DOHH2 (cell line): ENCODE results near the gene MAGI3.

Experiments
- H3F3A ChIP-seq: fragments of 200-600 bp; sonication (generic), shearing (Covaris generic); 2 replicates; pipeline ENCODE4 v1.6.0; 2016; ENCODE audit warnings: antibody characterized with exemption, mild to moderate bottlenecking; ENCODE audit not compliant: control insufficient read depth, insufficient read depth
- H3K27ac ChIP-seq: fragments of 200-600 bp; sonication (generic); 2 replicates; pipeline ENCODE4 v1.5.1; 2014; ENCODE audit warnings: low read depth, mild to moderate bottlenecking, low read length, moderate library complexity
- H3K27me3 ChIP-seq: fragments of 200-600 bp; sonication (generic); 2 replicates; pipeline ENCODE4 v1.6.1; 2014; ENCODE audit warnings: mild to moderate bottlenecking, low read length, mixed read lengths; ENCODE audit not compliant: control insufficient read depth
- H3K36me3 ChIP-seq: fragments of 200-600 bp; sonication (generic); 2 replicates; pipeline ENCODE4 v1.6.1; 2014; ENCODE audit warnings: mild to moderate bottlenecking, low read length, moderate library complexity, mixed read lengths; ENCODE audit not compliant: control insufficient read depth
- H3K4me1 ChIP-seq: fragments of 200-600 bp; sonication (generic); 2 replicates; pipeline ENCODE4 v1.6.1; 2014; ENCODE audit warnings: mild to moderate bottlenecking, low read length, mixed read lengths; ENCODE audit not compliant: control insufficient read depth
- H3K4me2 ChIP-seq: fragments of 200-600 bp; sonication (generic); 2 replicates; pipeline ENCODE4 v1.6.0; 2014; ENCODE audit warnings: mild to moderate bottlenecking, low read length, moderate library complexity
- H3K4me3 ChIP-seq: fragments of 200-600 bp; sonication (generic); 2 replicates; pipeline ENCODE4 v1.5.1; 2014; ENCODE audit warnings: mild to moderate bottlenecking, low read length, mixed read lengths
- H3K79me2 ChIP-seq: fragments of 200-600 bp; sonication (generic); 2 replicates; pipeline ENCODE4 v1.6.1; 2014; ENCODE audit warnings: mild to moderate bottlenecking, low read length, mixed read lengths; ENCODE audit not compliant: control insufficient read depth
- H3K9me2 ChIP-seq: fragments of 200-600 bp; sonication (generic); replicated peaks from 2 replicates; pipeline ENCODE4 v1.6.1; 2014; ENCODE audit warnings: mild to moderate bottlenecking, low read length, mixed read lengths; ENCODE audit not compliant: control insufficient read depth
- H3K9me3 ChIP-seq: fragments of 200-600 bp; sonication (generic); 2 replicates; pipeline ENCODE4 v1.6.1; 2014; ENCODE audit warnings: antibody characterized with exemption, low read length, mixed read lengths; ENCODE audit not compliant: control insufficient read depth, insufficient read depth
- H4K20me1 ChIP-seq: fragments of 200-600 bp; sonication (generic); 2 replicates; pipeline ENCODE4 v1.6.0; 2014; ENCODE audit warnings: low read depth, mild to moderate bottlenecking, antibody characterized with exemption, low read length, moderate library complexity; ENCODE audit not compliant: control insufficient read depth, insufficient read depth
- EZH2phosphoT487 ChIP-seq: fragments of 200-600 bp; sonication (generic); IDR thresholded peaks from 2 replicates; pipeline ENCODE4 v1.6.1; 2017; ENCODE audit warnings: borderline replicate concordance, mild to moderate bottlenecking, antibody characterized with exemption, low read length, moderate library complexity, mixed read lengths
- TF ChIP-seq, protein P1 (sequence below): fragments of 200-600 bp; sonication (generic); IDR thresholded peaks from one replicate; pipeline ENCODE4 v1.5.1; 2014; ENCODE audit warnings: antibody characterized with exemption, mild to moderate bottlenecking, low read depth, low read length; ENCODE audit not compliant: poor library complexity, severe bottlenecking

MAGI3 gene

DNA sequence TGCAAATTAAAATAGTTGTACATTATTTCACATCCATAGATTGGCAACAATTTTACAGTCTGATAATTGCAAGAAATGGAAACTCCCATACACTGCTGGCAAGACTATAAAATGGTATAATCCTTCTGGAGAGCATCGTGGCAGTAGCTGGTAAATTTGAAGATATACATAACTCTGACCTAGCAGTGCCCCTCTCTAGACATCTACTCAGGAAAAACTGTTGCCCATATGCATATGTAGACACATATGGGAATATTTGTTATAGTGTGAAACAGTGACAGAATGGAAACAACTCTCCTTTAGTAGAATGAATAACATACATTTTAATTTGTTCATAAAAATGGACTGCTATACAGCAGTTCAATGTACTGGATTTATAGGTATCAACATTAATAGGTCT, 191.8 kb downstream of the MAGI3 start:
- Histone ChIP-seq H3K36me3 (no peaks in the 10 kb centered on the region), H3K4me3 (no peak overlapping the region), H3K9me2 (no peaks in the 10 kb centered on the region), H4K20me1 (no peaks in the 10 kb centered on the region), H3F3A (no peaks in the 10 kb centered on the region), H3K27me3 (no peaks in the 10 kb centered on the region), H3K4me2 (no peak overlapping the region), H3K79me2 (no peaks in the 10 kb centered on the region), H3K27ac (no peak overlapping the region), H3K4me1 (no peaks in the 10 kb centered on the region), H3K9me3 (no peaks in the 10 kb centered on the region)
- TF ChIP-seq, protein P1, sequence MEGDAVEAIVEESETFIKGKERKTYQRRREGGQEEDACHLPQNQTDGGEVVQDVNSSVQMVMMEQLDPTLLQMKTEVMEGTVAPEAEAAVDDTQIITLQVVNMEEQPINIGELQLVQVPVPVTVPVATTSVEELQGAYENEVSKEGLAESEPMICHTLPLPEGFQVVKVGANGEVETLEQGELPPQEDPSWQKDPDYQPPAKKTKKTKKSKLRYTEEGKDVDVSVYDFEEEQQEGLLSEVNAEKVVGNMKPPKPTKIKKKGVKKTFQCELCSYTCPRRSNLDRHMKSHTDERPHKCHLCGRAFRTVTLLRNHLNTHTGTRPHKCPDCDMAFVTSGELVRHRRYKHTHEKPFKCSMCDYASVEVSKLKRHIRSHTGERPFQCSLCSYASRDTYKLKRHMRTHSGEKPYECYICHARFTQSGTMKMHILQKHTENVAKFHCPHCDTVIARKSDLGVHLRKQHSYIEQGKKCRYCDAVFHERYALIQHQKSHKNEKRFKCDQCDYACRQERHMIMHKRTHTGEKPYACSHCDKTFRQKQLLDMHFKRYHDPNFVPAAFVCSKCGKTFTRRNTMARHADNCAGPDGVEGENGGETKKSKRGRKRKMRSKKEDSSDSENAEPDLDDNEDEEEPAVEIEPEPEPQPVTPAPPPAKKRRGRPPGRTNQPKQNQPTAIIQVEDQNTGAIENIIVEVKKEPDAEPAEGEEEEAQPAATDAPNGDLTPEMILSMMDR, result no peak
- no peak for TF ChIP-seq EZH2phosphoT487

DNA sequence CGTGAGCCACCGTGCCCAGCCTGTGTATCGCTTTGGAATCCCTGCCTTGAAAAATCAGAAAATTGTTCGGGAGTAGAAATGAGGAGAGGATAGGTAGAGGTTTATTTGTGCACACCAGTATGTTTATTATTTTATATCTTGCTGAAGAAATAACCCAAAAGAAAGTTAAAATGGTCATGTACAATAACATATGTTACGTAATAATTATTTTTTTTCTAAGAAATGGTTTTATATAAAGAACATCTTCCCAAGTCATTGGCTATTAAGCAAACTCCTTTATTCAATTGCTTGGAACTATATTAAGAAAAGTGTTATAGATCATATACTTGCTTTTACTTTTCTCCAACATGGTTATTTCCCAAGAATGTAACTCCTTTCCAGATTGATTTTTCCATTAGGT, 197.2 kb downstream of the MAGI3 start:
- Histone ChIP-seq H3K4me2 (no peak overlapping the region), H3K27me3 (no peaks in the 10 kb centered on the region), H3K9me3 (no peaks in the 10 kb centered on the region), H3K4me3 (no peak overlapping the region), H3K27ac (no peak overlapping the region), H3K9me2 (no peaks in the 10 kb centered on the region), H3K36me3 (no peaks in the 10 kb centered on the region), H3K4me1 (no peaks in the 10 kb centered on the region), H3K79me2 (no peaks in the 10 kb centered on the region), H4K20me1 (no peaks in the 10 kb centered on the region), H3F3A (no peaks in the 10 kb centered on the region)
- TF ChIP-seq EZH2phosphoT487, result no peak
- TF ChIP-seq, protein P1, result no peak

DNA sequence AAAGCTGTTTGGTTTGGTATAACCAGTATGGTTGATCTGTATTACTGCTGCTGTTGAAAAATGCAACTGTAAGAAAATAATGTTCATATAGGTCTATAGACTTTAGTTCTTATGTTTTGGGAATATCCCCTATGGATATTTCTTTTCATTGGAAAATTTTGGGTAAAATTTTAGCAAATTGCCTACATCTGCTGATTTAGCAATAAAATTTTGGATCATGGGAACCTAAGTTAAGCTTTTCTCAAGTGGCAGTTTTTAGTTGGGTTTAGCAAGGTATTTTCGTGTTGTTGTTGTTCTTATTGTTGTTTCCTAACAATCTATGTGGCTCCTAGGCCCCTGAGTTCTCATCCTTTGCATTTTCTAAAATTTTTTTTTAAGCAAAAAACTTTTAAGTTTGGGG, 201.9 kb downstream of the MAGI3 start:
- no peak overlapping the region for H3K27ac ChIP-seq
- no peak for TF ChIP-seq EZH2phosphoT487
- TF ChIP-seq, protein P1, result no peak
- H3K27me3 ChIP-seq, result no peaks in the 10 kb centered on the region
- H3K4me2 ChIP-seq, result no peak overlapping the region
- no peaks in the 10 kb centered on the region for H4K20me1 ChIP-seq
- H3K9me3 ChIP-seq, result no peaks in the 10 kb centered on the region
- H3K36me3 ChIP-seq, result no peaks in the 10 kb centered on the region
- no peaks in the 10 kb centered on the region for H3K9me2 ChIP-seq
- H3K79me2 ChIP-seq, result no peaks in the 10 kb centered on the region
- H3F3A ChIP-seq, result no peaks in the 10 kb centered on the region
- H3K4me3 ChIP-seq, result no peak overlapping the region
- no peaks in the 10 kb centered on the region for H3K4me1 ChIP-seq
